HG03060 (cell line): ENCODE results near the gene FAM83E.
"Not testable (repeated sequence)": the region's sequence is repeated elsewhere in the genome, so short reads cannot be mapped to it uniquely, and the experiment has no call there.

Source experiments
- ATAC-seq: cut with Tn5 transposase; IDR thresholded peaks from one replicate; pipeline ENCODE4 v1.9.1; 2021; ENCODE audit warnings: low read depth, moderate number of reproducible peaks; ENCODE audit not compliant: unreplicated experiment

FAM83E gene

DNA sequence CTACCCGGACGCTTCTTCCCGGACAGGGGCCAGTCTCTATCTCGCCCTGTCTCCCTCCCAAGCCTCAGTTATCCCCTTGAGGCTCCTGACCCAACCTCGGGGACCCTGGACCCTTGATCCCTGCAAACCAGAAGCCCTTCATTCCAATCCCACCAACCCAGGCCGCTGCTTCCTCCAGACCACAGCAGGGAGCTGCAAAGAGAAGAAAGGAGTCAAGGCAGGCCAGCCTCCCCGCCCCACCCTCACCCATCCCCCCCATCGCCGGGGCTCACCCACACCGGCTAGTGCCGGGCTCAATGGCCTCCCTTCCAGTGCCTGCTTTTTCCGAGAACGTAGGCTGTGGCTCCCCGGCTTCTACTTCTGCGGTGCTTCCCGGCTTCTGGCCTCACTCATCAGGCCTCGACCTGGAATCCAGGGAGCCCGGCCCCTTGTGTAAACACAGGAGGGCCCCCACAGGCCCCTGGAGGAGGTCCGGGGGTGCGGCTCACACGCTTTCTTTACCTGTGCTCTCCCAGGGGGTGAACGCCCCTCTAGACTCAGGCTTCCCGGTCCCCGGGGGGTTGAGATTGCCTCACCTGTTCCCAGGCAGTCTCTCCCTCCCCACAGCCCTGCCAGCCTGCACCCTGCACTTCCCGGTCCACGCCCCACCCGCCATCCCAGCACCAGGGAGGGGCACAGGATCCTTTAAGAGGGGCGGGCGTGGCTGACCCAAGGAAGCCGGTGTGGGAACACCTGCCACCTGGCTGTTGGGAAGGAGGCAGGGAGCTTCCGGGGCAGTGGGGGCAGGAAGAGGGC lies at the start of gene FAM83E:
FAM83E (minus strand) TSS at position 641 of the 795 bp plus-strand sequence. CDS start 1,704 bp downstream, outside the sequence.
- ATAC-seq: no peak

- no peak for ATAC-seq
These were observed 49.6 kb upstream of the FAM83E start for GRCh38 chr19:48664476-48664875.

DNA sequence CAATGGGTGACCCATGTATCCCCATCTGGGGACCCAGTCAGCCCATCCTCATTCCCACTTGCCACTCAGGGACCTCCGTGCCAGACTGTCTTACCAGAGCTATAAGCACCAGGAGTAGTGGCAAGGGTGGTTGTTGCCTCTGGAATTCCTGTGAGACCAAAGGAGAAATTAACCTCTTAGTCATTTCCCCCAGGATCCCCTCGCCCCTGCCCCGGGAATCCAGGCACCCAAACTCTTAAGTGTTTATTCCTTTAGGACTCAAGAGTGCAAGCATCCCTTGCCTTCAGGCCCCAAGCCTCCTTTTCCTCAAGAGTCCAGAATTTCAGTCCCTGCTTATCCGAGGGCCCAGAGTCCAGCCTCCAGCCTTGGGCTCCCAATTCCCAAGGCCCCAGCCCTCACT lies 48.8 kb upstream of the FAM83E start:
- no peak for ATAC-seq

DNA sequence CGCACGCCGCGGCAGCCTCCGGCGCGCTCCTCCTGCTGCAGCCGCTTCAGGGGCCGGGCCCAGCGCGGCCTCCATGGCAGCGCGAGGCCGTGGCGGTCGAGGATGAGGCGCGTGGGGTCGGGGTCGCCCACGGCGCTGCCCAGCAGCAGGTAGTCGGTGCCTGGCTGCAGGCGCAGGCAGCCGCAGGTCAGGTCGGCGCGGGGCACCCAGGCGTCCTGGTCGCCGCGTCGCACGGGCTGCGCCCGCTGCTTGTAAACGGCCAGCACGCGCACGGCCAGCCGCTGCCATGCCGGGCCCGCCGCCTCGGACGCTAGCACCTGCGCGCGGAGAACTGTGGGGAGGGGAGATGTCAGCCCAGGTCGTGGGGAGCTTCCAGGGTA lies 46.8 kb upstream of the FAM83E start:
- ATAC-seq: no peak

- peak; percentile 49 for ATAC-seq
These were observed 46.2 kb upstream of the FAM83E start for GRCh38 chr19:48660852-48661710.

DNA sequence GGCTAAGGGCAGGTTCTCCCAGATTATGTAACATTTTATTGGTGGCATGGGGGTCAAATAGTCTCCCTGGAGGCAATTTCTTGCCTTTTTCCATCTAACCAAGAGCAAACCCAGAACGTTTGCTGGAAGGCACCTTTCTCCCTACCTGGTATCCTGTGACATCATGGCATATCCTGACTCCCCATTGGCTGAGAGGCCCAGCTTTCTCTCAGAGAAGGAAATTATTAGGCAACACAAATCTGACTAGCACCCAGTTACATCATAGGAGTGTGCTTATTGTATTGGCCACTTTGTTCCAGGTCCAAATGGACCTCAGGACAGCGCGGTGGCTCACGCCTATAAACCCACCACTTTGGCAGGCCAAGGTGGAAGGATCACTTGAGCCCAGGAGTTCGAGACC lies 44.9 kb upstream of the FAM83E start:
- ATAC-seq: no peak

DNA sequence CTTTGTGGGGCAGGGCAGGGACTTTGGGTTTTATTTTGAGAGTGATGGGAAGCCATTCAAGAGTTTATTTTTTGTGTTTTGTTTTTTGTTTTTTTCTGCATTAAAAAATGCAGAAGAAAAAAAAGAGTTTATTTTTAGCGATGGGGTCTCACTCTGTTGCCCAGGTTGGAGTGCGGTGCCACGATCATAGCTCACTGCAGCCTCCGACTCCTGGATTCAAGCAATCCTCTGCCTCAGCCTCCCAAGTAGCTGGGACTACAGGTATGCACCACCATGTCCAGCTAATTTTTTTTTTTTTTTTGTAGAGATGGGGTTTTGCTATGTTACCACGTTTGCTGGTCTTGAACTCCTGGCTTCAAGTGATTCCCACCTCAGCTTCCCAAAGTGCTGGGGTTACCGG lies 43.6 kb upstream of the FAM83E start:
- no peak for ATAC-seq

- not testable (repeated sequence) for ATAC-seq
These were observed 43.0 kb upstream of the FAM83E start for GRCh38 chr19:48657828-48658227.

DNA sequence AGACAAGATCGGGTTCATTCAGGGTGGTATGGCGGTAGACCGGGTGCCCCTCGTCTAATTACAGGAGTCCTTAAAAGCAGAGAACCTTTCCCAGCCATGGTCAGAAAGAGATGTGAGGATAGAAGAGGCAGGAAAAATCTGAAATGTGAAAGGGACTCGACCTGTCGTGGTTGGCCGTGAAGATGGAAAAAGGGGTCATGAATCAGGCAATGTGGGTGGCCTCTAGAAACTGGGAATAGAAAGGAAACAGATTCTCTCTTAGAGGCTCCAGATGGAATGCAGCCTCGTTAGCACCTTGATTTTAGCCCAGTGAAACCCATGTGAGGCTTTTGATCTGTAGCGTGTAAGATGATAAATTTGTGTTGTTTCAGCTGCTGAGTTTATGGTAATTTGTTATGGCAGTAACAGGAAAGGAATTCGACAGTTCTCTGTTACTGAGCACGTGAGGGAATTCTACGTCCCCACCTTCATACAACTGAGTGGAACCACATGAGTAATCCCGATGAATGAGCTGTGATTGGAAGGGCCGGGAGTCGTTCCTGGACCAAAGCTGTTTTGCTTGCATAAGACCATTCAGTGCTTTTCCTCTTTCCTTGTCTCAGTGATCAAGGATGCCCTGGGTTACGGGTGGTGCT lies 42.1 kb upstream of the FAM83E start:
- ATAC-seq: no peak

GRCh38 chr19:48654299-48655059 lies 39.6 kb upstream of the FAM83E start:
- ATAC-seq: no peak

GRCh38 chr19:48651683-48652048 lies 36.8 kb upstream of the FAM83E start:
- ATAC-seq: no peak

DNA sequence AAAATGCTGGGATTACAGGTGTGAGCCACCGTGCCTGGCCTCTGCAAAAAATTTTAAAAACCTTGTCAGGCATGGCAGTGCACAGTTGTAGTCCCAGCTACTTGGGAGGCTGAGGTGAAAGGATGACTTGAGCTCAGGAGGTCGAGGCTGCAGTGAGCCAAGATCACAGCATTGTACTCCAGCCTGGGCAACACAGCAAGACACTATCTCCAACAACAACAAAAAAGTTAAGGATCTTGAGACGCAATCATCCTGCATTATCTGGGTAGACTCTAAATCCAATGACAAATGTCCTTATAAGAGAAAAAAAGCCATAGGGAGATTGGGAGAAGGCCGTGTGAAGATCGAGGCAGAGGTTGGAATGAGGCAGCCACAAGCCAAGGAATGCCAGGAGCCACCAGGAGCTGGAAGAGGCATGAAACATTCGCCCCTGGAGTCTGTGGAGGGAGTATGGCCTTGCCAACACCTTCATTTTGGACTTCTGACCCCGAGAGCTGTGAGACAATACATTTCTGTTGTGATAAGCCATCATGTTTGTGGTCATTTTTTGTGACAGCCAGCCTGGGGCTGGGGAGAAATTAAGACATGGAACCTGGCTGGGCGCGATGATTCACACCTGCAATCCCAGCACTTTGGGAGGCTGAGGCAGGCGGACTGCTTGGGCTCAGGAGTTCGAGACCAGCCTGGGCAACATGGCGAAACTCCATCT lies 36.3 kb upstream of the FAM83E start:
- no peak for ATAC-seq

- no peak for ATAC-seq
These were observed 33.3 kb upstream of the FAM83E start for GRCh38 chr19:48648134-48648533.

DNA sequence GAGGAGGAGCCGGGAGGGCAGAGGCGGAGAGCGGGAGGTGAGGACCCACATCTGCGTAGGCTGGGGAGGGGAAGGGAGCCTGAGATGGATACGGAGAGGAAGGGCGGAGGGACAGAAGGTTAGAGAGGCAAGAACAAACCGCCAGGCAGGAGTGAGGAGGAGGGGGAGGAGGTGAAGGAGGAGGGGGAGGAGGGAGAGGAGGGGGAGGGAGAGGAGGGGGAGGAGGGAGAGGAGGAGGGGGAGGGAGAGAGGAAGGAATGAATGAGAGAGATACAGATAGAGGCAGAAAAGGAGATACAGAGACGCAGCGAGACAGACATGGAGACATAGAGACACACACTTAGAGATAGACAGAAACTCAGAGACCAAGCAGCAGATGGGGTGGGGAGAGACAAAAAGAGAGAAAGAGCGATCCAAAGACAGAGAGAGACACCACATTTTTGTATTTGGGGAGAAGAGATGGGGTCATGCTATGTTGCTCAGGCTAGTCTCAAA lies 31.9 kb upstream of the FAM83E start:
- no peak for ATAC-seq

GRCh38 chr19:48646001-48646721 lies 31.3 kb upstream of the FAM83E start, which contains the start of gene CA11:
TSS of gene CA11 (minus strand) at chr19:48646187. CDS start at chr19:48645632, 555 bp downstream.
- no peak for ATAC-seq

- ATAC-seq: no peak
These were observed 30.7 kb upstream of the FAM83E start for GRCh38 chr19:48645620-48646000.

GRCh38 chr19:48644839-48645619 lies 30.2 kb upstream of the FAM83E start:
- no peak for ATAC-seq

GRCh38 chr19:48644355-48644754 lies 29.5 kb upstream of the FAM83E start:
- no peak for ATAC-seq
